ENCODE data around the gene ACOT8. TPM values are rescaled to one million over a fixed set of nuclear protein-coding genes. Genes with fewer than 3 reads are reported as not detected.

Gene ACOT8
- total RNA-seq, 1 experiment from 2014 or later: 38.1 TPM

DNA sequence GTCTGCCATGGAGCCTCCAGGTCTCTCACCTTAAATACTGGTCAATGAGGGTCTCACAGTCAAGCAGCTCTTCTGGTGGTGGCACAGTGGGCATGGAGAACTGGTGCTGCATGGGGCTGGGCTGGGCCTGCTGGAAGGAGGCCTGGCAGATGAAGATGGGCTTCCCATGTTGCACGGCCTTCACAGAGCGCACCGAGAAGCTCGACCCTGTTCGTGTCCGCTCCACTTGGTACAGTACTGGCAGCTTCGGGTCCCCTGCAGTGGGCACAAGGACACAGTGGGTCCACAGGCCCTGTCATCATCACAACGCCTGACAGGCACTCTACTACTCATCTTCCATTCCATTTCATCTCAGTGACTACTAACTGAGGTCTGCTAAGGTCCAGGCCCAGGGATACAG lies 8.8 kb downstream of the ACOT8 start (continued):
- TF ChIP-seq, protein P1, sequence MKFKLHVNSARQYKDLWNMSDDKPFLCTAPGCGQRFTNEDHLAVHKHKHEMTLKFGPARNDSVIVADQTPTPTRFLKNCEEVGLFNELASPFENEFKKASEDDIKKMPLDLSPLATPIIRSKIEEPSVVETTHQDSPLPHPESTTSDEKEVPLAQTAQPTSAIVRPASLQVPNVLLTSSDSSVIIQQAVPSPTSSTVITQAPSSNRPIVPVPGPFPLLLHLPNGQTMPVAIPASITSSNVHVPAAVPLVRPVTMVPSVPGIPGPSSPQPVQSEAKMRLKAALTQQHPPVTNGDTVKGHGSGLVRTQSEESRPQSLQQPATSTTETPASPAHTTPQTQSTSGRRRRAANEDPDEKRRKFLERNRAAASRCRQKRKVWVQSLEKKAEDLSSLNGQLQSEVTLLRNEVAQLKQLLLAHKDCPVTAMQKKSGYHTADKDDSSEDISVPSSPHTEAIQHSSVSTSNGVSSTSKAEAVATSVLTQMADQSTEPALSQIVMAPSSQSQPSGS (CRISPR knock-in tag; IDR thresholded peaks at IDR 0.05; ENCODE audit: borderline replicate concordance, low read depth): no peak

DNA sequence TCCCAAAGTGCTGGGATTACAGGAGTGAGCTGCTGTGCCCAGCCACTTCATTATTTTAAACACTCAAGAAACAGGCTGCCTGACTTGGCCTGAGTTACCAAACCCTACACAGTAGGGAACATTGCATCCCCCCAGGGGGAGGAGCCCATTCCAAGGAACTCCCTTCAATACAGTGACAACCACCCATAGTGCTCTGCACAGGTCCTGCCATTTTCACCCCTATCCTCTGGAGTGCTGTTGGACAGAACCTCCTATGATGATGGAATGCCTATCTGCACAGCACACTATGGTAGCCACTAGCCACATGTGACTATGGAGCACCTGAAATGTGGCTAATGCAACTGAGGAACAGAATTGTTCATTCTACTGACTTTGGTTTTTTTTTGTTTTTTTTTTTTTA lies 11.7 kb downstream of the ACOT8 start:
- ChIA-PET CTCF (interaction anchor here (1.0 kb wide), 1 partner anchor 21 kb away, joined by 3 read pairs; no protein-coding TSS in a partner anchor), POLR2A (interaction anchor here (0.6 kb wide), 1 partner anchor 45 kb away, joined by 4 read pairs; no protein-coding TSS in a partner anchor)
- Mint-ChIP-seq H3K4me1 (no peaks in the 10 kb centered on the region), H3K27ac (no peak overlapping the region), H3K9me3 (no peaks in the 10 kb centered on the region), H3K4me3 (no peak overlapping the region), H3K36me3 (peaks cover 38% of the 10 kb centered on the region), H3K27me3 (ENCODE audit: low read depth) (no peaks in the 10 kb centered on the region)
- TF ChIP-seq MYBL2 (CRISPR knock-in tag; IDR thresholded peaks at IDR 0.05) (no peak), ZNF263 (CRISPR knock-in tag; IDR thresholded peaks at IDR 0.05; ENCODE audit: low read depth) (no peak), PRRX2 (CRISPR knock-in tag; IDR thresholded peaks at IDR 0.05) (no peak)
- TF ChIP-seq, protein P2, sequence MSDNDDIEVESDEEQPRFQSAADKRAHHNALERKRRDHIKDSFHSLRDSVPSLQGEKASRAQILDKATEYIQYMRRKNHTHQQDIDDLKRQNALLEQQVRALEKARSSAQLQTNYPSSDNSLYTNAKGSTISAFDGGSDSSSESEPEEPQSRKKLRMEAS (CRISPR knock-in tag; IDR thresholded peaks at IDR 0.05): no peak
- peak; percentile 27; the same call in 1 of the 2 replicates for ATAC-seq
- DNase-seq (ENCODE audit: low spot score): no peak

DNA sequence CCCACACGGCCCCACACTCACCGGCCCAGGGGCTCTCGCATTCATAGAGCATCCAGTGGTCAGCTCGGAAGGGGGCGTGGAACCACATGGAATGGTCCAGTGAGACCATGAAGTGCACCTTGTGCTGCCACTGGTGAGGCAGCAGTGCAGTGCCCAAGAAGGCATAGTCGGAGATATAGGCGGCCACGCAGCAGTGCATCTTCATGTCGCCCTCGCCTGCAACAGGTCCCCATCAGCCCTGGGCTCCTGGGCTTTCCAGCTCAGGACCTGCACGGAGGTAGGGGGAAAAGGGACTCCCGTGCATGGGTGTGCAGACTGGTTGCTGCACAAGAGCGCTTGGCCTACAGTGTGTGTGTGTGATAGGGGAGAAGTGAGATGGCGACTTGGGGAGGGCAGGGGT lies 13.7 kb downstream of the ACOT8 start:
- H3K4me3 Mint-ChIP-seq: no peak overlapping the region
- H3K27me3 Mint-ChIP-seq (ENCODE audit: low read depth): no peaks in the 10 kb centered on the region

DNA sequence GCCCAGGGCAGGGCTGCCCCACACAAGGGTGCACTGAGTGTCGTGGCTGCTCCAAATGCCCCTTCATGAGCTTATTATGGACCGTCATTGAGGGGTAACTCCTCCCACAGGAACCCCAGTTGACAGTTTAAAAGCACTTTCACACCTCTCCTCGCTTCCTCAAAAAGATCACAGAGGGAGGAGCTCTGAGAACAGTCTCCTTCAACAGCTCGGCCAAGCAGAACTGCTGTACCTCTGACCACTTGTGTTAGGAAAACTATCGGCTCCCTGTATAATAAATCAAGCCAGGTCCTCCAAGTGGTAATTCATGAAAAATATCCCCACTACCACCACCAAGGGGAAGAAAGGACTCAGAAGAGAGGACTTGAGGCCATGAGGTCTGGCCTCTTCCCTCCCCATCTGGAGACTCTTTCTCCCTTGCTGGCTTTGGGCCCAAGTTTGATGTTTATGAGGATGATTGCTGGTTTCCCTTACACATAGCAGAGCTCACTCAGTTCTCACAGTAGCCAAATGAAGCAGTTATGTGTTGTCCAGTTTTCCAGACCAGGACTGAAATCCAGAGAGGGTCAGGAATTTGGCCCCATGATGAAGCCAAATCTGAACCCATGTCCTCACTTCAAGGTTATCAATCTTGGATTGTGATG lies 14.9 kb downstream of the ACOT8 start:
- DNase-seq (ENCODE audit: low spot score): no peak
- H3K36me3 Mint-ChIP-seq: peaks cover 27% of the 10 kb centered on the region
- H3K4me1 Mint-ChIP-seq: no peaks in the 10 kb centered on the region
- TF ChIP-seq, protein P3, sequence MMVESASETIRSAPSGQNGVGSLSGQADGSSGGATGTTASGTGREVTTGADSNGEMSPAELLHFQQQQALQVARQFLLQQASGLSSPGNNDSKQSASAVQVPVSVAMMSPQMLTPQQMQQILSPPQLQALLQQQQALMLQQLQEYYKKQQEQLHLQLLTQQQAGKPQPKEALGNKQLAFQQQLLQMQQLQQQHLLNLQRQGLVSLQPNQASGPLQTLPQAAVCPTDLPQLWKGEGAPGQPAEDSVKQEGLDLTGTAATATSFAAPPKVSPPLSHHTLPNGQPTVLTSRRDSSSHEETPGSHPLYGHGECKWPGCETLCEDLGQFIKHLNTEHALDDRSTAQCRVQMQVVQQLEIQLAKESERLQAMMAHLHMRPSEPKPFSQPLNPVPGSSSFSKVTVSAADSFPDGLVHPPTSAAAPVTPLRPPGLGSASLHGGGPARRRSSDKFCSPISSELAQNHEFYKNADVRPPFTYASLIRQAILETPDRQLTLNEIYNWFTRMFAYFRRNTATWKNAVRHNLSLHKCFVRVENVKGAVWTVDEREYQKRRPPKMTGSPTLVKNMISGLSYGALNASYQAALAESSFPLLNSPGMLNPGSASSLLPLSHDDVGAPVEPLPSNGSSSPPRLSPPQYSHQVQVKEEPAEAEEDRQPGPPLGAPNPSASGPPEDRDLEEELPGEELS (CRISPR knock-in tag; IDR thresholded peaks at IDR 0.05): no peak
- TF ChIP-seq, protein P4, sequence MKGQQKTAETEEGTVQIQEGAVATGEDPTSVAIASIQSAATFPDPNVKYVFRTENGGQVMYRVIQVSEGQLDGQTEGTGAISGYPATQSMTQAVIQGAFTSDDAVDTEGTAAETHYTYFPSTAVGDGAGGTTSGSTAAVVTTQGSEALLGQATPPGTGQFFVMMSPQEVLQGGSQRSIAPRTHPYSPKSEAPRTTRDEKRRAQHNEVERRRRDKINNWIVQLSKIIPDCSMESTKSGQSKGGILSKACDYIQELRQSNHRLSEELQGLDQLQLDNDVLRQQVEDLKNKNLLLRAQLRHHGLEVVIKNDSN (CRISPR knock-in tag; IDR thresholded peaks at IDR 0.05): no peak
- TF ChIP-seq FOXP1 (CRISPR knock-in tag; IDR thresholded peaks at IDR 0.05; ENCODE audit: borderline replicate concordance): no peak
- TF ChIP-seq NR3C1 (CRISPR knock-in tag; conservative IDR thresholded peaks at IDR 0.05; ENCODE audit: low read depth): no peak
- no peak for TF ChIP-seq IRF2 (CRISPR knock-in tag; IDR thresholded peaks at IDR 0.05; ENCODE audit: borderline replicate concordance, low read depth)
- no peak for TF ChIP-seq CREB1 (CRISPR knock-in tag; IDR thresholded peaks at IDR 0.05)
- no peaks in the 10 kb centered on the region for H3K9me3 Mint-ChIP-seq
- ChIA-PET POLR2A (no interaction called here), CTCF (interaction anchor here (1.1 to 1.4 kb wide), 4 partner anchors 10 to 127 kb away, joined by 3 to 4 read pairs (median 3); partner anchors contain the start of genes CTSA and NEURL2)
- H3K4me3 Mint-ChIP-seq: no peak overlapping the region
- ATAC-seq: no peak
- H3K27me3 Mint-ChIP-seq (ENCODE audit: low read depth): no peaks in the 10 kb centered on the region
- no peak overlapping the region; the same call in 1 of the 2 replicates for H3K27ac Mint-ChIP-seq

More for the DNA sequence above, 13.7 kb downstream of the ACOT8 start:
- POLR2A ChIA-PET: no interaction called here
- Mint-ChIP-seq H3K4me1 (no peaks in the 10 kb centered on the region), H3K27ac (no peak overlapping the region), H3K36me3 (peaks cover 31% of the 10 kb centered on the region), H3K9me3 (no peaks in the 10 kb centered on the region)
- no peak for DNase-seq (ENCODE audit: low spot score)
- CTCF ChIA-PET: no interaction called here
- ATAC-seq: no peak
- TF ChIP-seq GABPB1 (CRISPR knock-in tag; IDR thresholded peaks at IDR 0.05) (no peak), RELA (CRISPR knock-in tag; IDR thresholded peaks at IDR 0.05; ENCODE audit: borderline replicate concordance) (no peak), SMAD3 (CRISPR knock-in tag; IDR thresholded peaks at IDR 0.05; ENCODE audit: borderline replicate concordance) (no peak), JUN (CRISPR knock-in tag; IDR thresholded peaks at IDR 0.05) (no peak), MXD4 (CRISPR knock-in tag; IDR thresholded peaks at IDR 0.05; ENCODE audit: borderline replicate concordance) (no peak)
